GM18507 (cell line): ENCODE data around the gene TMPRSS11D.

Experiments used
- DNase-seq: peaks from one replicate; pipeline ENCODE4 v3.0.0; 2011; ENCODE audit warnings: low read depth; ENCODE audit not compliant: insufficient read length; ENCODE audit errors: extremely low spot score
- FAIRE-seq: peaks from 2 replicates; lab custom pipeline; 2011; peaks lifted over from hg19 to GRCh38; lab: Jason Lieb, UNC

The TMPRSS11D gene

GRCh38 chr4:67892905-67893304 is 9.1 kb upstream of the TMPRSS11D start:
- no peak for DNase-seq
- no peak for FAIRE-seq

- FAIRE-seq (no peak), DNase-seq (no peak)
Measured at GRCh38 chr4:67892253-67892652, 8.5 kb upstream of the TMPRSS11D start.

- DNase-seq (no peak), FAIRE-seq (no peak)
Measured at GRCh38 chr4:67891645-67892044, 7.8 kb upstream of the TMPRSS11D start.

- FAIRE-seq = no peak
- DNase-seq = no peak
Measured at GRCh38 chr4:67886281-67886680, 2.5 kb upstream of the TMPRSS11D start.

DNA sequence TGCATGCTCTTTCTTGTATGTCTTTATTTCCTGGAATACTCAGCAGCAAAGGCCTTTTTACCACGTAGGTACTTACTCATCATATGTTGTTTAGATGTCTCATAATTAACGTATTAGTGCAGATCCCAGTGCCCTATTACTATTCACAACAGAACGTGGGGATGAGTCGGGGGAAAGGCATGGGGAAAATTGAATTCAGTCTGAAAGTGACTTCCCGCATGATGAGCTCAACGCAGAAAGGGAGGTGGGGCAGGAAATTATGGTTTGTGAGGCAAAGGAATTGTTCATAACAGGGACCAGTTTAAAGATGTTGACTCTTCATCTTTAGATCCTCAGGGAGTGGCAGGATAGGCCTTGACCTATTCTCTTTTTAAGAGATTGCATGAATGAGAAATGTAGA is 2.0 kb upstream of the TMPRSS11D start:
- FAIRE-seq = no peak
- DNase-seq = no peak

- DNase-seq (no peak), FAIRE-seq (no peak)
Measured at GRCh38 chr4:67884701-67885100, 899 bp upstream of the TMPRSS11D start.

DNA sequence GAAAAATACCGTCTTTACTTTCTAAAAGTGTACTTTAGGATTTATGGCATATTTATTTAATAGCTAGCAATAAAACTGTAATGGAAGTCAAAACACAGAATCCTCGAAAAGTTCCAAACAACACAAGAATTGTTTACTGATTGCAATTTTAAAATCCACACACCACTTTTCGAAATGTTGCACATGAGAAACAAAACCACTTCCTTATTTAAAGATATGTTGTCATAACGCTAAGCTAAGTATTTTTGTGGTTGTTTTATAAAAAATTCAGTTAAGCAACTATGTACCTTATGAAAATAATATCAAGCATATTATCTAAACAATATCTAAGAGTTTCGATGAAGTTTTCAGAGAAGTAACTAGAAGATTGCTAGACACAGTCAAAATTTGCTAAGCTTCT is 344 bp downstream of the TMPRSS11D start:
- DNase-seq = no peak
- no peak for FAIRE-seq

DNA sequence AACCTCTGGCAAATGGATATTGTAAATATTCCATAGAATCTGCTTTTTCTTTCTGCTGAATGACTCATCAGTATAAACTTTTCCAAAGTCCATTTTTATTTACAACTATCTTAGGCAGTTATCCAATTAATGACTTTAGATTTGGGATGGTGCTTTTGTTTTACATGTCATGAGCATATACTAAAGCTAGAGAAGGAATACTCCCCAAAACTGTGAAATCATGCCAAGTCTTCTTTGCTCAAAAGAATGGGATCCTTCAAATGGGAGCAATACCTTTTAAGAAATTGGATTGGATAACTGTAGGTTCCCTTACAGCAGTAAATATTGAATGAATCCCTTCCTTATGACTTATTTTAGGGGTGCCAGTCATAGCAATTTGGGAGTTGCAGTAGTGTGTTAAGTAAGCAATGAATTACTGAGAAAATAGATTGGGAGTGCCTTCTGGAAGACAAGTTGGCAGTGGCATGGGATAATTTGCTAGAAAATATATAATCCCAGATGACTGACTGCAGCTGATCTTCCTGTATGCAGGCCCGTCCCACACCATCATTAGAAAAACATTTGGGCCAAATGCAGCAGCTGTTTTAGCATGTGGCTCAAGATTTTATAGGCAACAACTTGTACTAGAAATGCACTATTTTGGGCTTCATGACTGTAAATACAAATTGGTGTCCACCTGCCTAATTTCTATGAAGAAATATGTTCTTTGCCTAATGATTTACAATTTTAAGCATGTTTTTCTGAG is 2.8 kb downstream of the TMPRSS11D start:
- no peak for DNase-seq
- FAIRE-seq = no peak

DNA sequence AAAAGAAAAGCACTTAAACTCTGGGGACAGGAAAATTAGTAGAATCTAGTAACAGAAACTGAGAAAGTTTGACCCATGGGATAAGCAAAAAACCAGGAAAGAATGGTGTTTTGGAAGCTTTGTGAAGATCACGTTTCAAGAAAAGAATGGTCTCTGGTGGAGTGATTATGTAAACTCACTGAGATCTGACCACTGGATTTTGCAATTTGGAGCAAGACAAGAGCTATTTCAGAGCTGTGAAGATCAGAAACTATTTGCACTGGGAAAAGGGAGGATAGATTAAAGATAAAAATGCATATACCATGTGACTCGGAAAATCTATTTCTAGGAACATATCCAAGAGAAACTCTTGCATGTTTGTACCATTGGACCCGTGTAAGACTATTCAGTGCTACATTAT is 4.3 kb downstream of the TMPRSS11D start:
- FAIRE-seq (no peak), DNase-seq (no peak)

- no peak for FAIRE-seq
Measured at GRCh38 chr4:67877086-67877485, 6.7 kb downstream of the TMPRSS11D start.

GRCh38 chr4:67874986-67875385 is 8.8 kb downstream of the TMPRSS11D start:
- DNase-seq (no peak), FAIRE-seq (no peak)

More at GRCh38 chr4:67877086-67877485, 6.7 kb downstream of the TMPRSS11D start:
- DNase-seq = no peak

DNA sequence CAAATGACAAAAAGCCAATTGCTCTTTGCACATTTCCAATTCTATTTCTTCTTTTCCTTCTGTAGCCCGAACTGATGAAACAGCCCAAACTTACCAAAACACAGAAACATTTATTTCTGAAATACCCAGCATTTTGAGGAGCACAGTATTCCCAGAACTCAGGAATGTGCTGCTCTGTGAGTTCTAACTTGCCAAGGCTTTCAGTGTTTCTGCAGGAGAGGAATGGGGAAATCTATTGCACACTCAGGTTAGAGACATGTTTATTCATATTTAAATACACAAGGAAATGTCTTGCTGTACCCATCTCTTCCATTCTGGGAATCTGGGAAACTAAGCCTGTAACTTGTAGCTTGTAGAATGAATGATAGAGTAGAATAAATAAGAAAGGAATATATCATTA is 10.7 kb downstream of the TMPRSS11D start:
- DNase-seq (no peak), FAIRE-seq (no peak)

DNA sequence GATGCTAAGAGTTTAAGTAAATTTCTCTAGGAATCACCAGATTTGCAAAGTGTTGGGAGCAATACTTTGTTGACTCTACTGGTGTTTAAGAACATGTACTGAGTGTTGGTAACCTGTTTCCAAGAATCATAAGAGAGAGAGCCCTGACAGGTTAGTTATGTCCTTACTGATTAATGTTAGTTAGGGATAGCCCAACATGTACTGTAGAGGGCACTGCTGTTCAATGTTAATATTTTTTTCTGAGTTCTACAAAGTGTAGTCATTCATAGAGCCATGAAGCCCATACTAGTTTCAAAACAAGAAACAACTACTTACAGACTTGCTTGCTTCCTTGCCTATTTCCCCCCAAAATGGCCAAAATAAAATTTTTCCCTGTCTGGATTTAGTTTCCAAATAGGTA is 11.9 kb downstream of the TMPRSS11D start:
- DNase-seq = no peak
- no peak for FAIRE-seq

DNA sequence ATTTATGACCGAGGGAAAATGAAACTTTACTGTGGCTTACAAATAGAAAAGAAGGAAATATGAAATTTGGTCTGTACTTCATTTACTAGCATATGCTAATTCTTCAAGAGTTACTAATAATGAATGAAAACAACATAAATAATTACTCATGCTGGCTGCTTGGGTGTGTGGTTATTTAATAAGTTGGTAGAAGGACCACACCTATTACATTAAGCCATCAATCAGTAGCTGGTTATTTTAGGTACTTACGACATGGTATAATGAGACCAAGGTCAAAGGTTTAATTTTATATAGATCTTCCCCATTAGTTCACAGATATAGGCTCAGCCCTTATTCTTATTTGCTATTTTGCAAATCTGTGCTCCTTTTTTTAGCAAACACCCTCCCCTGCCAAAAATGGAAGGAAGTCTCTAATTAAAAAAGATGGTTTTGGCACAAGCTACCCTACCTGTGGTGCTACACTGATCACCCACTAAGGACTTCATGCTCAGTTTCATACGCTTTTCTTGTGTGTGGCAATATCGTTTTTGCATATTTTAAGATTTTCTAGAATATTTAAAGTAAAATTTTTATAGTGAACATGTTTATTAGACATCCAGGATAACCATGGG is 14.1 kb downstream of the TMPRSS11D start:
- DNase-seq = no peak
- FAIRE-seq = no peak

DNA sequence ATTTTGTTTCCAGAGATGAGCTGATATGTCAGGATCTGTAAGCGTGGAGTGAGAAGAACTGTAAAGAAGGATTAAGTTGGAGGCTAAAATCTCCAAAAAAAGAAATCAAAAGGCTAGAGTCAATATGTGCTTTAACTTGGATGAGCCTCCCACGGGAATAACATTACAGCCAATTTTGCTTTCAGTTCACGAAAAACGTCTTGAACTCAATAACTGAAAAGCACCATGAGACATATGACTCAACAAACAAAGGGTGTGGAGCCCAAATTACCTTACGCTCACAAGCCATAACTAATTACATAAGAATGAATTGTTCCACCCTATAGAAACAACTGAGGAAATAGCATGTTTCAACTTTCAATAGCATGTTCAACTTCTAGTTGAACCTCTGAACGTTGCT is 22.3 kb downstream of the TMPRSS11D start:
- FAIRE-seq (no peak), DNase-seq (no peak)

DNA sequence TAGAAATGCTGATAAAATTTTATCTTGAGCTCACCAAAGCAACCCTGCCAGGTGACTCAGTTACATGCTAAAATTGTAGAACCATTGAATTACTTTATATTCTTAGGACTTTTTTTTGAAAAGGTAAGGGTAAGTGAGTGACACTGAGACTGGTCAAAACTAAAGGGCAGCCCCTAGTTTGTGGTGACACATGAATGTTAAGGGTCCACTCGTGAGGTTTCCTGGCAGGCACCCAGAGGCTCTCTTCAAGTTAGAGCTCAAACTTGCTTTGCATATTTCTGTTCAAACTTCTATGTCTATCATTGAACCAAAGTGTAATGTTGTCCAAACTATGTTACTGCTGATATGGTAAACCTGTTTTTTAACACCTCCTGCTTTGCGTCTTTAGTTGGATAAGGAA is 30.5 kb downstream of the TMPRSS11D start:
- no peak for FAIRE-seq
- DNase-seq = no peak

DNA sequence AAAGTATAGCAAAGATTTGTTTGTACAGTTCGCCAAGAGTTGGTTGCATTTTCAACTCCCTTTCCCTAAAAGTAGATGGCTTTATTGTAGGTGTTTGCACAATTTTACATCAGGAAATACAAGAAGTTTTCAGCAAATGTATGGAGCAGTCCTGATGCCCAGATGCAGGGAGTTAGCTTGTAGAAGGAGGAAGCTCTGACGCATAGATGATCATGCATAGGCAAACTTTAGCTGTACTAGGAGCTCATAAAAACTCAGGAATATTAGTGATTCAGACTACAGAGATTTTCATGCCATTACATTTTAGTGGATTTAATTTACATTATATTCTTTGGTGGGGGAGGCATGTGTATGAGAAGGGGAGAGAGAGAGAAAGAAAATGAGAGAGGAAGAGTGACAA is 62.9 kb downstream of the TMPRSS11D start:
- no peak for DNase-seq
- no peak for FAIRE-seq

- FAIRE-seq (no peak), DNase-seq (no peak)
Measured at GRCh38 chr4:67810011-67810410, 73.8 kb downstream of the TMPRSS11D start.

- FAIRE-seq (no peak), DNase-seq (no peak)
Measured at GRCh38 chr4:67809502-67809901, 74.3 kb downstream of the TMPRSS11D start.

GRCh38 chr4:67796810-67797209 is 87.0 kb downstream of the TMPRSS11D start:
- DNase-seq (no peak), FAIRE-seq (no peak)

- no peak for DNase-seq
- FAIRE-seq = no peak
Measured at GRCh38 chr4:67790721-67791120, 93.1 kb downstream of the TMPRSS11D start.
